ENCODE measurements around the gene PHACTR3.

The PHACTR3 gene

GRCh38 chr20:59571551-59572314, 32.6 kb upstream of the PHACTR3 start:
- H3K9me2 ChIP-seq (replicated peaks; ENCODE audit: control insufficient read depth, low read length): no peaks in the 10 kb centered on the region
- no peaks in the 10 kb centered on the region for H4K20me1 ChIP-seq (ENCODE audit: control insufficient read depth, insufficient read depth, low read depth, low read length)
- H3K36me3 ChIP-seq (ENCODE audit: control insufficient read depth, low read length): no peaks in the 10 kb centered on the region
- no peaks in the 10 kb centered on the region for H3K79me2 ChIP-seq (ENCODE audit: control insufficient read depth, low read length)
- peak overlapping the region; percentile 35 for H3K4me2 ChIP-seq (ENCODE audit: low read length)
- H3K27me3 ChIP-seq (ENCODE audit: control insufficient read depth, low read length): no peaks in the 10 kb centered on the region
- no peak overlapping the region for H3K27ac ChIP-seq (ENCODE audit: low read depth, low read length)
- H3F3A ChIP-seq (ENCODE audit: control insufficient read depth, insufficient read depth): no peaks in the 10 kb centered on the region
- TF ChIP-seq CTCF (IDR thresholded peaks at IDR 0.05; ENCODE audit: low read depth, low read length, poor library complexity, severe bottlenecking) (peak; percentile 92), EZH2phosphoT487 (IDR thresholded peaks at IDR 0.05; ENCODE audit: borderline replicate concordance, low read length) (no peak)
- no peaks in the 10 kb centered on the region for H3K9me3 ChIP-seq (ENCODE audit: control insufficient read depth, insufficient read depth, low read length)
- H3K4me3 ChIP-seq (ENCODE audit: low read length): peak overlapping the region; percentile 19; the same call in 1 of the 2 replicates
- no peaks in the 10 kb centered on the region for H3K4me1 ChIP-seq (ENCODE audit: control insufficient read depth, low read length)

GRCh38 chr20:59572515-59572914, 31.8 kb upstream of the PHACTR3 start:
- H3K27ac ChIP-seq (ENCODE audit: low read depth, low read length): no peak overlapping the region
- H3K9me3 ChIP-seq (ENCODE audit: control insufficient read depth, insufficient read depth, low read length): no peaks in the 10 kb centered on the region
- no peaks in the 10 kb centered on the region for H3K9me2 ChIP-seq (replicated peaks; ENCODE audit: control insufficient read depth, low read length)
- H4K20me1 ChIP-seq (ENCODE audit: control insufficient read depth, insufficient read depth, low read depth, low read length): no peaks in the 10 kb centered on the region
- no peaks in the 10 kb centered on the region for H3F3A ChIP-seq (ENCODE audit: control insufficient read depth, insufficient read depth)
- H3K36me3 ChIP-seq (ENCODE audit: control insufficient read depth, low read length): no peaks in the 10 kb centered on the region
- H3K4me1 ChIP-seq (ENCODE audit: control insufficient read depth, low read length): no peaks in the 10 kb centered on the region
- no peaks in the 10 kb centered on the region for H3K27me3 ChIP-seq (ENCODE audit: control insufficient read depth, low read length)
- H3K4me2 ChIP-seq (ENCODE audit: low read length): no peak overlapping the region
- H3K79me2 ChIP-seq (ENCODE audit: control insufficient read depth, low read length): no peaks in the 10 kb centered on the region
- TF ChIP-seq EZH2phosphoT487 (IDR thresholded peaks at IDR 0.05; ENCODE audit: borderline replicate concordance, low read length): no peak
- no peak for TF ChIP-seq CTCF (IDR thresholded peaks at IDR 0.05; ENCODE audit: low read depth, low read length, poor library complexity, severe bottlenecking)
- H3K4me3 ChIP-seq (ENCODE audit: low read length): no peak overlapping the region

GRCh38 chr20:59573837-59574236, 30.5 kb upstream of the PHACTR3 start:
- Histone ChIP-seq H3K4me3 (ENCODE audit: low read length) (no peak overlapping the region), H3K79me2 (ENCODE audit: control insufficient read depth, low read length) (no peaks in the 10 kb centered on the region), H3K27me3 (ENCODE audit: control insufficient read depth, low read length) (no peaks in the 10 kb centered on the region), H4K20me1 (ENCODE audit: control insufficient read depth, insufficient read depth, low read depth, low read length) (no peaks in the 10 kb centered on the region), H3K27ac (ENCODE audit: low read depth, low read length) (no peak overlapping the region), H3F3A (ENCODE audit: control insufficient read depth, insufficient read depth) (no peaks in the 10 kb centered on the region), H3K36me3 (ENCODE audit: control insufficient read depth, low read length) (no peaks in the 10 kb centered on the region), H3K9me3 (ENCODE audit: control insufficient read depth, insufficient read depth, low read length) (no peaks in the 10 kb centered on the region), H3K4me1 (ENCODE audit: control insufficient read depth, low read length) (no peaks in the 10 kb centered on the region), H3K9me2 (replicated peaks; ENCODE audit: control insufficient read depth, low read length) (no peaks in the 10 kb centered on the region), H3K4me2 (ENCODE audit: low read length) (no peak overlapping the region)
- no peak for TF ChIP-seq CTCF (IDR thresholded peaks at IDR 0.05; ENCODE audit: low read depth, low read length, poor library complexity, severe bottlenecking)
- TF ChIP-seq EZH2phosphoT487 (IDR thresholded peaks at IDR 0.05; ENCODE audit: borderline replicate concordance, low read length): no peak
